GM12878 (cell line): ENCODE measurements around the gene CD300A. TPM values are rescaled to one million over a fixed set of nuclear protein-coding genes. Genes with fewer than 3 reads are reported as not detected.

ENCODE experiments used
- ATAC-seq: fragments of 200-7000 bp; cut with Tn5 transposase; 3 replicates; pipeline ENCODE4 v1.9.1; 2020; ENCODE audit warnings: mild to moderate bottlenecking, moderate library complexity
- BruUV-seq: library from RNA; stranded (reverse); fragments of 400-500 nt; replicated peaks from 2 replicates; lab custom pipeline; 2021; lab: Mats Ljungman, UMichigan
- CTCF ChIA-PET: fragments of 300-600 bp; sonication (Branson Sonifier 250); formaldehyde crosslinking; extraction: SDS; loops from one replicate; lab custom pipeline; 2021; ENCODE audit warnings: inconsistent platforms; lab: Yijun Ruan, JAX
- POLR2A ChIA-PET: fragments of 350-600 bp; formaldehyde crosslinking; extraction: SDS; loops from one replicate; lab custom pipeline; 2021; ENCODE audit warnings: inconsistent platforms; lab: Charles Lee
- RAD21 ChIA-PET: fragments of 300-600 bp; sonication (Branson Sonifier 250); formaldehyde crosslinking; loops from one replicate; lab custom pipeline; 2023; ENCODE audit warnings: antibody characterized with exemption; ENCODE audit not compliant: unreplicated experiment; lab: Charles Lee
- SMC1A ChIA-PET: fragments of 300-600 bp; sonication (Branson Sonifier 250); formaldehyde crosslinking; loops from one replicate; lab custom pipeline; 2023; ENCODE audit not compliant: unreplicated experiment, uncharacterized antibody; lab: Charles Lee
- DNase-seq: peaks from one replicate; pipeline ENCODE4 v3.0.0-alpha.2; 2011; ENCODE audit warnings: low read depth, low spot score
- FAIRE-seq: peaks from 3 replicates; lab custom pipeline; 2011; peaks lifted over from hg19 to GRCh38; lab: Jason Lieb, UNC
- H2AFZ ChIP-seq: 2 replicates; pipeline ENCODE4 v1.6.0; 2011; ENCODE audit warnings: low read depth, low read length, control low read depth; ENCODE audit not compliant: control insufficient read depth
- H3K27ac ChIP-seq: 2 replicates; pipeline ENCODE4 v1.5.1; 2011; ENCODE audit warnings: control low read depth; ENCODE audit not compliant: control insufficient read depth, insufficient read depth
- H3K27me3 ChIP-seq, 2 experiments: replicated peaks in 1 of 2; 2 replicates each; pipeline versions ENCODE4 v1.6.0 to v1.6.1; 2011; ENCODE audit warnings: low read length in 1 of 2; ENCODE audit not compliant: control insufficient read depth in 2 of 2, insufficient read depth in 2 of 2
- H3K36me3 ChIP-seq, 2 experiments: 2 replicates each; pipeline ENCODE4 v1.5.1; 2011; ENCODE audit warnings: low read length in 1 of 2; ENCODE audit not compliant: control insufficient read depth in 2 of 2, insufficient read depth in 2 of 2
- H3K4me1 ChIP-seq: 2 replicates; pipeline ENCODE4 v1.6.1; 2011; ENCODE audit warnings: mild to moderate bottlenecking, low read length, moderate library complexity, mixed read lengths; ENCODE audit not compliant: control insufficient read depth, insufficient read depth
- H3K4me2 ChIP-seq: 2 replicates; pipeline ENCODE4 v1.6.0; 2011; ENCODE audit warnings: control low read depth; ENCODE audit not compliant: control insufficient read depth, insufficient read depth
- H3K4me3 ChIP-seq: fragments of 200-600 bp; sonication (generic); 2 replicates; pipeline ENCODE4 v1.5.1; 2016
- H3K79me2 ChIP-seq: 2 replicates; pipeline ENCODE4 v1.6.0; 2011; ENCODE audit warnings: low read length; ENCODE audit not compliant: control insufficient read depth, insufficient read depth
- H3K9ac ChIP-seq: 2 replicates; pipeline ENCODE4 v1.8.0; 2011; ENCODE audit warnings: low read length, control low read depth, mixed read lengths; ENCODE audit not compliant: control insufficient read depth, insufficient read depth
- H3K9me3 ChIP-seq: replicated peaks from 3 replicates; pipeline ENCODE4 v1.5.1; 2011; ENCODE audit warnings: mild to moderate bottlenecking, low read length; ENCODE audit not compliant: control insufficient read depth, insufficient read depth
- H4K20me1 ChIP-seq: 2 replicates; pipeline ENCODE4 v1.6.0; 2011; ENCODE audit not compliant: control insufficient read depth, insufficient read depth
- BACH1 ChIP-seq: fragments of 450-650 bp; IDR thresholded peaks from 2 replicates; pipeline ENCODE4 v1.6.1; 2017; ENCODE audit warnings: mild to moderate bottlenecking, borderline replicate concordance
- CREB1 ChIP-seq: IDR thresholded peaks from 2 replicates; pipeline ENCODE4 v1.6.1; 2012; ENCODE audit warnings: low read depth, mild to moderate bottlenecking, inconsistent platforms
- DPF2 ChIP-seq: fragments of 450-650 bp; IDR thresholded peaks from 2 replicates; pipeline ENCODE4 v1.6.1; 2017; ENCODE audit warnings: mild to moderate bottlenecking
- GATAD2B ChIP-seq: fragments of 450-650 bp; conservative IDR thresholded peaks from 2 replicates; pipeline ENCODE4 v1.6.1; 2017; ENCODE audit warnings: low read depth, mild to moderate bottlenecking, moderate library complexity
- HDAC2 ChIP-seq: fragments of 200-600 bp; sonication (generic); IDR thresholded peaks from 2 replicates; pipeline ENCODE4 v1.6.1; 2017
- HDGF ChIP-seq: fragments of 450-650 bp; IDR thresholded peaks from 2 replicates; pipeline ENCODE4 v1.6.1; 2016; ENCODE audit warnings: antibody characterized with exemption
- IRF4 ChIP-seq: IDR thresholded peaks from 2 replicates; pipeline ENCODE4 v1.6.1; 2011; ENCODE audit warnings: low read depth, low read length
- MTA2 ChIP-seq: fragments of 450-650 bp; IDR thresholded peaks from 2 replicates; pipeline ENCODE4 v1.6.1; 2016; ENCODE audit warnings: low read depth, mild to moderate bottlenecking, moderate library complexity
- NBN ChIP-seq: fragments of 450-650 bp; IDR thresholded peaks from 2 replicates; pipeline ENCODE4 v1.6.1; 2016
- PML ChIP-seq: IDR thresholded peaks from 2 replicates; pipeline ENCODE4 v1.6.1; 2012; ENCODE audit warnings: low read length, inconsistent platforms
- POU2F2 ChIP-seq: IDR thresholded peaks from 3 replicates; pipeline ENCODE4 v1.6.1; 2011; ENCODE audit warnings: low read depth, mild to moderate bottlenecking, low read length, borderline replicate concordance
- TBL1XR1 ChIP-seq: IDR thresholded peaks from 2 replicates; pipeline ENCODE4 v1.6.1; 2012; ENCODE audit warnings: low read depth, low read length, improper control_type of control experiment
- TCF12 ChIP-seq: IDR thresholded peaks from 2 replicates; pipeline ENCODE4 v1.6.1; 2011; ENCODE audit warnings: low read depth, mild to moderate bottlenecking, low read length
- ZBED1 ChIP-seq: IDR thresholded peaks from 2 replicates; pipeline ENCODE4 v1.6.1; 2016; ENCODE audit warnings: borderline replicate concordance
- ZBTB33 ChIP-seq: fragments of 450-650 bp; IDR thresholded peaks from 2 replicates; pipeline ENCODE4 v1.6.1; 2017; ENCODE audit warnings: mild to moderate bottlenecking
- ZNF592 ChIP-seq: fragments of 450-650 bp; IDR thresholded peaks from 2 replicates; pipeline ENCODE4 v1.6.1; 2017; ENCODE audit warnings: mild to moderate bottlenecking, moderate library complexity
- WGBS: methylation state at CpG from one replicate; pipeline ENCODE4 v1.1.6; 2016; ENCODE audit warnings: low lambda C conversion rate; ENCODE audit not compliant: insufficient replicate concordance, insufficient coverage; ENCODE audit errors: missing lambda C conversion rate; 5-methylcytosine and 5-hydroxymethylcytosine counted together
- in situ Hi-C: fragments of 300-500 bp; cut with MboI; formaldehyde crosslinking; loops from 9 replicates; pipeline ENCODE4 v1.14.3; 2018; ENCODE audit warnings: mixed read lengths
- intact Hi-C: fragments of 100-400 bp; cut with micrococcal nuclease; formaldehyde crosslinking; loops from one replicate; pipeline ENCODE4 v1.14.2; 2022; ENCODE audit not compliant: unreplicated experiment
- polyA plus RNA-seq, 11 experiments: library from polyadenylated mRNA; depleted of rRNA in 4 of 11; unstranded in 6 of 11; stranded (reverse) in 5 of 11; fragments of >200 nt; fragmentation: Nextera tagmentation in 4 of 11; fragmentation: Illumina TruSeq in 1 of 11; extraction: Ambion mirVana in 4 of 11; extraction: Trizol in 1 of 11; gene quantifications; 1 replicate in 1 of 11; 2 replicates in 10 of 11; pipeline versions ENCODE4 v1.2.1 to v1.2.3, GENCODE V29; 2011 to 2016; ENCODE audit warnings: inconsistent platforms in 2 of 11, missing spikeins in 2 of 11, low read depth in 1 of 11
- total RNA-seq, 4 experiments: library from RNA; depleted of rRNA in 3 of 4; stranded (reverse); fragments of >200 nt in 3 of 4; fragmentation: Illumina TruSeq in 1 of 4; extraction: Trizol in 1 of 4; gene quantifications; 2 replicates each; pipeline versions ENCODE4 v1.2.1 to v1.2.3, GENCODE V29; 2013 to 2021

Gene CD300A
- total and polyA plus RNA-seq, 10 of the 15 experiments (the other 5 are each of a cell fraction or from before 2014, with no cell fraction given) = 10.6 to 128 (median 36.1) TPM

DNA sequence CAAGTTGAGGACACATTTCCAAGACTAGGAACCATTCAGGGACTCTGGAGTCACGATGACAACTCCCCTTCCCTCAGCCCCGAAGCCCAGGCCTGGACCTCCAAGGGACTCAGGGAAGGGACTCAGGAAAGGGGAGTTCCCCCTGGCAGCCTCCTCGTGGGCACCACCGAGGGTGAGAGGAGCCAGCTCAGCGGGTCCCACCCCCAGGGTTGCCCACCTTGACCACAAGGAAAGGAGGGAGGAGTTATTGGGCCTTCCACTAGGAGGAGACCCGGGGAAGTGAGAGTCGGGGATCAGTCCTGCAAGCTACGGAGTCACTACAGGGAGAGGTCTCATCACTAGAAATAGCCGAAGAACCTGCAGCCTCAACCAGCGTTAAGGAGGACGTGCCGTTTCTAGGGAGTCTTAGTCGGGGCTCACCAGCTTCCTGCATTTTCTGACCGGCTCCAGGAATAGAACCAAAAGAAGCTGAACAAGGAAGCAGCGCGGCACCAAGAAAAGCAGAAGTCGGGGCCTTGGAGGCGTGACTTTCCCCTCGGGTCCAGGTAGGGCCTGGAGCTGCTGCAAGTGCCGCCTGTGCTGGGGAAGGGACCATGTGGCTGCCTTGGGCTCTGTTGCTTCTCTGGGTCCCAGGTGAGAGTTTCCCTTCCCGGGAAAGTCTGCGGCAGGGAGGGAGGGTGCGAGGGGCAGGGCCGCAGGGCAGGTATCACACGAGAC is at the start of gene CD300A (continued):
- peak; percentile 78 for TF ChIP-seq GATAD2B
- peak; percentile 13; the same call in 1 of the 2 replicates for TF ChIP-seq NBN
- TF ChIP-seq TBL1XR1 = 0 out of 2 replicates have a peak, but pooled peaks have one; percentile 29
- no peak for TF ChIP-seq CREB1
- 0 out of 2 replicates have a peak, but pooled peaks have one; percentile 48 for TF ChIP-seq MTA2
- TF ChIP-seq ZBED1 = no peak
- TF ChIP-seq DPF2 = peak; percentile 68; the same call in 1 of the 2 replicates
- 0 out of 2 replicates have a peak, but pooled peaks have one; percentile 35 for TF ChIP-seq PML
- TF ChIP-seq HDGF = 0 out of 2 replicates have a peak, but pooled peaks have one; percentile 23

DNA sequence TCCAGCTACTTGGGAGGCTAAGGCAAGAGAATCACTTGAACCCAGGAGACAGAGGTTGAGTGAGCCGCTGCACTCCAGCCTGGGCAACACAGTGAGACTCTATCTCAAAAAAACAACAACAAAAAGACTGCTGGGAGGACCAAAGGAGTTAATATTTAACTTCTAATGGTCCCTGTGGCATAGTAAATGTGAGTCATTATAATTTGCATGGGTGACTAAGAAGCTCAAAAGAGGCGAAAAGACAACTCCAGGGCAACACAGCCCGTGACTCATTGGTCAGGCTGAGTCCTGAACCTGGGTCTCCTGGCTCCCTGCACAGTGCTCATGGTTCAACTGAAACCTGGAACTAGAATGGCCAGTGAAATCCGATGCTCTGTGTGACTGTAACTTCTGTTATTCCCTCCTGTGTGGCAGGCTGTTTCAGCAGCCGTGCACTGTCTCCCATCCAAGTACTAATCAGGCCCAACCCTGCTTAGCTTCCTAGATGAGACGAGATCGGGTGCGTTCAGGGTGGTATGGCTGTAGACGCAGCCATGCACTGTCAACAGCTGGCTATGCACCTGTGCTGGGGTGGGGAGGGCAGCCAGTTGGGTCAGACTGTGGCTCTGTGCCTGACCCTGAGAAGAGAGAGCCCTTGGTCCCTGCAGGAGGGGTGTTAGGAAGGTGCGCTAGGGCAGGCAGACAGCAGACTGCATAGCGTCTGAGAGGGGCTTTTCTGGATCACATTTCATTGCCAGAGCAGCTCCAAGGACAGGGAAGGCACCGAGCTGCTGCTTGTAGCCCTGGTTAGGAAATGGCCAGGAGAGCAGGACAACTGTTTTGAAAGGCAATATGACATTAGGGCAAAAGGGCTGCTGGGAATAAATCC is 49.0 kb upstream of the CD300A start:
- peaks cover 4% of the 10 kb centered on the region; the same call in 1 of the 2 replicates for H3K4me1 ChIP-seq
- no peaks in the 10 kb centered on the region for H4K20me1 ChIP-seq
- RAD21 ChIA-PET = interaction anchor here (0.7 to 3.8 kb wide), 7 partner anchors 8 to 74 kb away, joined by 3 to 16 read pairs (median 4); no protein-coding TSS in a partner anchor
- peak; percentile 96 for ATAC-seq
- H3K4me2 ChIP-seq = no peak overlapping the region
- no peak overlapping the region for H3K4me3 ChIP-seq
- in situ Hi-C loops (no loop called here), intact Hi-C loops (loop anchor here (5.0 kb wide), 1 partner anchor 40 kb away; no protein-coding TSS in a partner anchor)
- no TSS peak for BruUV-seq
- H3K27me3 ChIP-seq = no peaks in the 10 kb centered on the region
- FAIRE-seq = no peak
- 19% methylated on average over 12 of the region's 12 CpGs for WGBS
- H3K9ac ChIP-seq = no peak overlapping the region
- POLR2A ChIA-PET = interaction anchor here (0.6 to 2.3 kb wide), 6 partner anchors 8 to 128 kb away, joined by 3 to 11 read pairs (median 4); partner anchors contain the start of gene CD300A
- SMC1A ChIA-PET = interaction anchor here (0.6 to 2.2 kb wide), 10 partner anchors 13 to 272 kb away, joined by 3 to 11 read pairs (median 3); no protein-coding TSS in a partner anchor
- no peaks in the 10 kb centered on the region for H3K79me2 ChIP-seq
- CTCF ChIA-PET = interaction anchor here (0.6 to 2.6 kb wide), 9 partner anchors 13 to 115 kb away, joined by 3 to 15 read pairs (median 7); no protein-coding TSS in a partner anchor
- H3K36me3 ChIP-seq = no peaks in the 10 kb centered on the region
- peak; percentile 56 for DNase-seq
- H3K9me3 ChIP-seq = no peaks in the 10 kb centered on the region
- H2AFZ ChIP-seq = no peak overlapping the region
- H3K27ac ChIP-seq = no peak overlapping the region
- TF ChIP-seq IRF4 (no peak), NBN (0 out of 2 replicates have a peak, but pooled peaks have one; percentile 64), ZBTB33 (no peak), TCF12 (0 out of 2 replicates have a peak, but pooled peaks have one; percentile 51), CREB1 (no peak), HDAC2 (no peak), ZNF592 (no peak), POU2F2 (peak; percentile 62; the same call in 1 of the 3 replicates), BACH1 (no peak)
